ENCODE results near the gene PIK3CA.

- TF ChIP-seq CTCF (IDR thresholded peaks at IDR 0.05) (no peak), POLR2A (IDR thresholded peaks at IDR 0.05) (no peak)
Measured at GRCh38 chr3:179156775-179157174, 8.6 kb downstream of the PIK3CA start.

All from uterus (tissue), 2 donors.